NB4 (cell line): ENCODE data around the gene BEX3.

Source experiments
- DNase-seq: peaks from one replicate; pipeline ENCODE4 v3.0.0; 2010; ENCODE audit warnings: low read depth
- H3K4me3 ChIP-seq: one replicate; pipeline ENCODE4 v1.5.1; 2011; ENCODE audit warnings: mild to moderate bottlenecking, low read depth, low read length, moderate library complexity
- MYC ChIP-seq: IDR thresholded peaks from 2 replicates; pipeline ENCODE4 v1.6.1; 2011; ENCODE audit warnings: low read depth, low read length
- POLR2A ChIP-seq: IDR thresholded peaks from 2 replicates; pipeline ENCODE4 v1.6.1; 2011; ENCODE audit warnings: mild to moderate bottlenecking; ENCODE audit not compliant: insufficient read length; ENCODE audit errors: extremely low read depth
- TF ChIP-seq, protein P1 (sequence below): IDR thresholded peaks from one replicate; pipeline ENCODE4 v1.5.1; 2012; ENCODE audit warnings: low read depth, low read length
- TF ChIP-seq, protein P2 (sequence below): IDR thresholded peaks from 2 replicates; pipeline ENCODE4 v1.6.1; 2011; ENCODE audit warnings: low read depth, low read length

Gene BEX3

DNA sequence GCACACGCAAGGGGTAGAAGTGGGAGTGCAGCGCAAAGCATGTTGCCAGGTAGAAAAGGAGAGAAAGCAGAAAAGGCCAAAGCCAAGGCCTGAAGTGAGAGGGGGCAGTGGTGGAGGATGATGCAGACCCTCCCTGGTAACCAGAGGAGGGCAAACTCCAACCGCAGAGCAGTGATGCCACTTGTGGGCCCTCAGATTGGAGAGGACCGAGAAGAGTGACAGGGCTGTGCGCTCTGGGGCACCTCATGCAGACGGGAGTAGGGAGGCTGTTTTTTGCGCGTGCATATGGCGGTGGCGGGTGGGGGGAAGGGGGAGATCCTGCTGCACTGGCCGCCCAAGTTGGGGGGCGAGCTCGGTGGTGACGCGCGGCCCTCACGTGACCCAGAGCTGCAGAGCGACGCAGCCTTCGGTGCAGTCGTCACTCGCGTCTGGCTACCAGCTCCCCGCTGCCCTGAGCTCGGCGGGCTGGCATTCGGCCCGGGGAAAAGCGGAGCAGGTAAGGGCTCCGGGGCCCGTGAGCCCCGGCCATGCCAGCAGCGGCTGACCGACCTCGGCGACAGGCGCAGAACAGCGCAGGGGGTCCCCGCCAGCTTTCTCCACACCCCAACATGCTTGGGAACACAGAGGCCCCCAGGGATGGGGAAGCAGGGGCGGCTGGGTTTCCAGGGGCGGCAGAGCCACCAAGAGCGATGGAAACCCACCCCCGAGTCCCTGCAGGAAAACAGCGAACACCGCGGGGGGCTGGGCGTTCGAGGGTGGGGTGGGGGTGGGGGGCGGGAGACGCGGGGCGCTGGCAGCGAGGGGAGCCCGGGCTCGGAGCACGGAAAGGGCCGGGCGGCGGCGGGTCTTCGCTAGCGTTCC, at the start of gene BEX3:
Gene BEX3 (plus strand): TSS at position 421 of the 861 bp plus-strand sequence. CDS start 984 bp downstream, outside the sequence.
- DNase-seq = no peak

DNA sequence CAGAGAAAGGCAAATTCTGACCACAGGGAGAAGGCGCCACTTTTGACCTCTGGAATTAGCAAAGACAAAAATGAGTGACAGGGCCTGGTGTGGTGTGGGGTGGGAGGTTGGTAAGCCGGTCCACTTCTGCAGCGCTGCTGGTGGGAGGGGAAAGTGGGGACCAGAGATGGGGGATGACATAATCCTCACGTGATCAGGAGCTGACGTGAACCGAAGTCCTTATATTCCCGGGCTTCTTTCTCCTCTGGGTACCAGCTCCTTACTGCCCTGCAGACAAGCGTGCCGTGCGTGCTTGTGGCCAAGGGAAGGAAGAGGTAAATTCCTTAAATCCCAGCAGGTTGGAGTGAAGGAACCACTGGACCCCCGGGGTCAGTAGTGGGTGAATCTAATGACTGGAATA, 46.3 kb upstream of the BEX3 start, which contains the start of gene TCEAL7:
Gene TCEAL7 (plus strand): TSS at position 249 of the 400 bp plus-strand sequence. CDS start 1,165 bp downstream, outside the sequence.
- no peak within 1 kb of the TSS for H3K4me3 ChIP-seq
- TF ChIP-seq POLR2A (no peak), MYC (no peak)
- TF ChIP-seq, protein P1, sequence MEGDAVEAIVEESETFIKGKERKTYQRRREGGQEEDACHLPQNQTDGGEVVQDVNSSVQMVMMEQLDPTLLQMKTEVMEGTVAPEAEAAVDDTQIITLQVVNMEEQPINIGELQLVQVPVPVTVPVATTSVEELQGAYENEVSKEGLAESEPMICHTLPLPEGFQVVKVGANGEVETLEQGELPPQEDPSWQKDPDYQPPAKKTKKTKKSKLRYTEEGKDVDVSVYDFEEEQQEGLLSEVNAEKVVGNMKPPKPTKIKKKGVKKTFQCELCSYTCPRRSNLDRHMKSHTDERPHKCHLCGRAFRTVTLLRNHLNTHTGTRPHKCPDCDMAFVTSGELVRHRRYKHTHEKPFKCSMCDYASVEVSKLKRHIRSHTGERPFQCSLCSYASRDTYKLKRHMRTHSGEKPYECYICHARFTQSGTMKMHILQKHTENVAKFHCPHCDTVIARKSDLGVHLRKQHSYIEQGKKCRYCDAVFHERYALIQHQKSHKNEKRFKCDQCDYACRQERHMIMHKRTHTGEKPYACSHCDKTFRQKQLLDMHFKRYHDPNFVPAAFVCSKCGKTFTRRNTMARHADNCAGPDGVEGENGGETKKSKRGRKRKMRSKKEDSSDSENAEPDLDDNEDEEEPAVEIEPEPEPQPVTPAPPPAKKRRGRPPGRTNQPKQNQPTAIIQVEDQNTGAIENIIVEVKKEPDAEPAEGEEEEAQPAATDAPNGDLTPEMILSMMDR = no peak
- TF ChIP-seq, protein P2, sequence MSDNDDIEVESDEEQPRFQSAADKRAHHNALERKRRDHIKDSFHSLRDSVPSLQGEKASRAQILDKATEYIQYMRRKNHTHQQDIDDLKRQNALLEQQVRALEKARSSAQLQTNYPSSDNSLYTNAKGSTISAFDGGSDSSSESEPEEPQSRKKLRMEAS = no peak
- no peak for DNase-seq

More for the DNA sequence above, at the start of gene BEX3:
- TF ChIP-seq, protein P2 = no peak
- H3K4me3 ChIP-seq = no peak within 1 kb of the TSS

DNA sequence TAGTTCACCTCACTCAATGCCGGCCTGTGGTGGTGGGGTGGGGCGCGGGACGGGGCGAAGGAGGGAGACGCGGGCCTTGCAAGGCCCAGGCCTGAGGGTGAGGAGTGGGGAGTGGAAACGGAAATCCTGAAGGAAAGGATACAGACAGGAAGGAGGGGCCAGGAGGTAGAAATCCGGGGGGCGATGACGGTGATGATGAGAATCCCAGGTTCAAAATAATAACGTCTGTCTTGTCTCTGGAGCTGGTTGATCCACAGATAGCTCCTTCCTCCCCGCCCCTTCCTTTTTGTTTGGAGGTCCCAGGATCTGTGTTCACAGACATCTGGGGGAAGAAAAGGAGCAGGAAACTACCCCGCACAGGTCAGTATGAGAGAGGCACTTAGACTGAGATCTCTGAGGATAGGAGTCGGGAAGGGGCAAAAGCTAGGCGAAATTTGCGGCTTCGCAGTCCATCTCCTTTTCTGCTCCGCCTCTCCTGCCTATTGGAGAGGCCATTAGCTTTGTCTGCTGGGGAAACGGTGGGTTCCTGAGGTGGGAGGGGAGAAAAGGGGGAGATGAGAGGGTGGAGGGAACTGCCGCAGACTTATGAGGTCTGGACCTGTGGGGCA, 45.6 kb upstream of the BEX3 start:
- no peak overlapping the region for H3K4me3 ChIP-seq
- TF ChIP-seq MYC (no peak), POLR2A (no peak)
- TF ChIP-seq, protein P1 = no peak
- no peak for DNase-seq

DNA sequence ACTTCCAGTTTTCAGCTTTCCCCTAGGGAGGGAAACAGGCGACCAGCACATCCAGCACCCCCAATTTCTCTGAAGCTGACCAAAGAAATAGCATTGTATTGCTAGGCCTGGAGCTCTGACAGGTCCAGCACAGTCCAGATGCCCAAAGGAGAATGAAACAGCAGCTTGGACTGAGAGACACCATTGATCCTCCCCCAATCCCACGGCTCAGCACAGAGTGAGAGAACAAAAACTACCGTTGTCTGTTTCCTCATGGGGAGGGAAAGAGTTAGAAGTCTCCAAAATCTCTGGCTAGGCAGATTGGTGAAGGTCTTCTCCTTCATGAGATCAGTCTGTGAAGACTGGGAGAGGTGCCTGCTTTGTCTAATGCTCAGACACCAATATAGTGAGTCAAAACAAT, 37.7 kb upstream of the BEX3 start:
- DNase-seq = no peak
- TF ChIP-seq MYC = no peak
- no peak for TF ChIP-seq POLR2A
- TF ChIP-seq, protein P2 = no peak
- TF ChIP-seq, protein P1 = no peak
- H3K4me3 ChIP-seq = no peak overlapping the region

DNA sequence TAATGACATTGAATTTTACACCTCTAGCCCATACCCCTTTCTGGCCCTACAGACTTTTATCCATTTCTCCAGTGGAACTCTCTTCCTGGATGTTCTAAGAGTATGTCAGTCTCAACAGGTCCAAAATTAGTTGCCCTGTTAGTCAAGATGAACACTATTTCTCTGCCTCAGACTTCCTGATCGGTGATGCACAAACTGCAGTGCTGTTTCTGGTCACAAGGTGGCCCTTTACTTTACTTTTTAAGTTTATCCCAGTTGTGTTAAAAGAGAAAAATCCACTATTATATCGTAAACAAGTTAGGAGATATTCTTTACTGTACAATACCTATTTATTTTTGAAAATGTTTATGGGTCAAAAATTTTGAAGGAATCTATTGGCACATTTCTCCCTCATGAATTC, 33.2 kb upstream of the BEX3 start:
- peak; percentile 24 for DNase-seq

DNA sequence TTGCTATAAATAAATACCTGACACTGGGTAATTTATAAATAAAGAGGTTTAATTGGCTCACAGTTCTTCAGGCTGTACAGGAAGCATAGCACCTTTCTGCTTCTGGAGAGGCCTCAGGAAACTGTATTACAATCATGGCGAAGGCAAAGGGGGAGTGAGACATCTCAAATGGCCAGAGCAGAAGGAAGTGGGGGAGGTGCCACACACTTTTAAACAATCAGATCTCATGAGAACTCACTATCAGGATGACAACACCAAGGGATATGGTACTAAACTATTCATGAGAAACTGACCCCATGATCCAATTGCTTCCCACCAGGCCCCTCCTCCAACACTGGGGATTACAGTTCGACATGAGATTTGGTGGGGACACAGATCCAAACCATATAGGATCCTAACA, 31.7 kb upstream of the BEX3 start:
- DNase-seq = no peak
- H3K4me3 ChIP-seq = no peak overlapping the region
- TF ChIP-seq POLR2A (no peak), MYC (no peak)
- TF ChIP-seq, protein P1 = no peak
- TF ChIP-seq, protein P2 = no peak

More for the DNA sequence above, 33.2 kb upstream of the BEX3 start:
- TF ChIP-seq, protein P1 = peak; percentile 53
- TF ChIP-seq MYC = no peak
- TF ChIP-seq, protein P2 = no peak
- TF ChIP-seq POLR2A = no peak
- no peak overlapping the region for H3K4me3 ChIP-seq
